GM12878 (cell line): ENCODE measurements around the gene INCA1. TPM values are rescaled to one million over a fixed set of nuclear protein-coding genes. Genes with fewer than 3 reads are reported as not detected.

Source experiments
- ATF7 ChIP-seq: fragments of 450-650 bp; IDR thresholded peaks from 2 replicates; pipeline ENCODE4 v1.6.1; 2016; ENCODE audit warnings: low read depth, mild to moderate bottlenecking
- CHD1 ChIP-seq: IDR thresholded peaks from 2 replicates; pipeline ENCODE4 v1.6.1; 2012; ENCODE audit warnings: low read depth, low read length, improper control_type of control experiment
- CHD4 ChIP-seq: fragments of 200-600 bp; sonication (generic); IDR thresholded peaks from 2 replicates; pipeline ENCODE4 v1.6.1; 2016; ENCODE audit warnings: mild to moderate bottlenecking
- CREM ChIP-seq: IDR thresholded peaks from 2 replicates; pipeline ENCODE4 v1.6.1; 2014; ENCODE audit warnings: antibody characterized with exemption, low read depth
- FOXK2 ChIP-seq: fragments of 450-650 bp; IDR thresholded peaks from 2 replicates; pipeline ENCODE4 v1.6.1; 2017; ENCODE audit warnings: mild to moderate bottlenecking, moderate library complexity
- FOXM1 ChIP-seq: IDR thresholded peaks from 2 replicates; pipeline ENCODE4 v1.6.1; 2012; ENCODE audit warnings: low read depth, mild to moderate bottlenecking, inconsistent platforms, low read length, moderate library complexity
- GATAD2B ChIP-seq: fragments of 450-650 bp; conservative IDR thresholded peaks from 2 replicates; pipeline ENCODE4 v1.6.1; 2017; ENCODE audit warnings: low read depth, mild to moderate bottlenecking, moderate library complexity
- JUND ChIP-seq: IDR thresholded peaks from 2 replicates; pipeline ENCODE4 v1.6.1; 2012; ENCODE audit warnings: low read depth, mild to moderate bottlenecking, low read length, improper control_type of control experiment, moderate library complexity
- MAX ChIP-seq: IDR thresholded peaks from 2 replicates; pipeline ENCODE4 v1.6.1; 2012; ENCODE audit warnings: low read depth, low read length, improper control_type of control experiment
- MYC ChIP-seq: IDR thresholded peaks from 2 replicates; pipeline ENCODE4 v1.6.1; 2011; ENCODE audit warnings: mild to moderate bottlenecking, low read length, moderate library complexity, inconsistent platforms; ENCODE audit not compliant: insufficient read depth, insufficient replicate concordance, insufficient read length, severe bottlenecking
- RB1 ChIP-seq: fragments of 450-650 bp; formaldehyde crosslinking; IDR thresholded peaks from 2 replicates; pipeline ENCODE4 v1.6.1; 2017; ENCODE audit warnings: mild to moderate bottlenecking, borderline replicate concordance
- RELA ChIP-seq: fragments of 450-650 bp; IDR thresholded peaks from 2 replicates; pipeline ENCODE4 v1.8.0; 2014; ENCODE audit warnings: borderline replicate concordance; ENCODE audit not compliant: partially characterized antibody
- SIN3A ChIP-seq: IDR thresholded peaks from 2 replicates; pipeline ENCODE4 v1.6.1; 2012; ENCODE audit warnings: low read depth, low read length, improper control_type of control experiment
- SP1 ChIP-seq: IDR thresholded peaks from one replicate; pipeline ENCODE4 v1.6.1; 2011; ENCODE audit warnings: low read depth, low read length
- STAT3 ChIP-seq: IDR thresholded peaks from 2 replicates; pipeline ENCODE4 v1.6.1; 2011; ENCODE audit warnings: low read depth, low read length, improper control_type of control experiment
- TARDBP ChIP-seq: IDR thresholded peaks from 2 replicates; pipeline ENCODE4 v1.6.1; 2016; ENCODE audit warnings: borderline replicate concordance
- USF2 ChIP-seq: IDR thresholded peaks from 2 replicates; pipeline ENCODE4 v1.6.1; 2011; ENCODE audit warnings: low read depth, low read length, improper control_type of control experiment, borderline replicate concordance
- WRNIP1 ChIP-seq: IDR thresholded peaks from 2 replicates; pipeline ENCODE4 v1.6.1; 2011; ENCODE audit warnings: low read depth, low read length, improper control_type of control experiment, borderline replicate concordance
- YBX1 ChIP-seq: fragments of 450-650 bp; IDR thresholded peaks from 2 replicates; pipeline ENCODE4 v1.6.1; 2016; ENCODE audit warnings: antibody characterized with exemption
- ZBTB33 ChIP-seq: fragments of 450-650 bp; IDR thresholded peaks from 2 replicates; pipeline ENCODE4 v1.6.1; 2017; ENCODE audit warnings: mild to moderate bottlenecking
- ZNF274 ChIP-seq: IDR thresholded peaks from one replicate; pipeline ENCODE4 v1.8.0; 2011; ENCODE audit not compliant: insufficient read length, insufficient read depth
- ZNF384 ChIP-seq: IDR thresholded peaks from 2 replicates; pipeline ENCODE4 v1.6.1; 2012; ENCODE audit warnings: low read depth, mild to moderate bottlenecking, low read length, improper control_type of control experiment, borderline replicate concordance
- ZNF592 ChIP-seq: fragments of 450-650 bp; IDR thresholded peaks from 2 replicates; pipeline ENCODE4 v1.6.1; 2017; ENCODE audit warnings: mild to moderate bottlenecking, moderate library complexity
- polyA plus RNA-seq, 11 experiments: library from polyadenylated mRNA; depleted of rRNA in 4 of 11; unstranded in 6 of 11; stranded (reverse) in 5 of 11; fragments of >200 nt; fragmentation: Nextera tagmentation in 4 of 11; fragmentation: Illumina TruSeq in 1 of 11; extraction: Ambion mirVana in 4 of 11; extraction: Trizol in 1 of 11; gene quantifications; 1 replicate in 1 of 11; 2 replicates in 10 of 11; pipeline versions ENCODE4 v1.2.1 to v1.2.3, GENCODE V29; 2011 to 2016; ENCODE audit warnings: inconsistent platforms in 2 of 11, missing spikeins in 2 of 11, low read depth in 1 of 11
- total RNA-seq, 4 experiments: library from RNA; depleted of rRNA in 3 of 4; stranded (reverse); fragments of >200 nt in 3 of 4; fragmentation: Illumina TruSeq in 1 of 4; extraction: Trizol in 1 of 4; gene quantifications; 2 replicates each; pipeline versions ENCODE4 v1.2.1 to v1.2.3, GENCODE V29; 2013 to 2021

INCA1 gene
- total and polyA plus RNA-seq, 10 of the 15 experiments (the other 5 are each of a cell fraction or from before 2014, with no cell fraction given) = 0.19 to 1.8 (median 0.45) TPM

- TF ChIP-seq ZNF274 (no peak), SP1 (no peak), ZNF384 (no peak), ATF7 (peak; percentile 72), TARDBP (0 out of 2 replicates have a peak, but pooled peaks have one; percentile 8), YBX1 (no peak), ZNF592 (no peak), FOXK2 (no peak), CHD1 (no peak), JUND (peak; percentile 90), CREM (peak; percentile 86), RELA (peak; percentile 83), MYC (no peak), SIN3A (0 out of 2 replicates have a peak, but pooled peaks have one; percentile 29), STAT3 (no peak), CHD4 (no peak), ZBTB33 (no peak), FOXM1 (no peak), MAX (no peak), RB1 (no peak), USF2 (no peak; the same call in 1 of the 2 replicates), GATAD2B (peak; percentile 58), WRNIP1 (no peak)
Observed at GRCh38 chr17:4945176-4945943, 52.0 kb downstream of the INCA1 start (continued).
